Neutrophil (primary cell): ENCODE measurements around the gene ZFYVE16.

Source experiments
- H3K27ac ChIP-seq: fragments of 200-600 bp; sonication (generic); 2 replicates; pipeline ENCODE4 v1.5.1; 2016; ENCODE audit warnings: mild to moderate bottlenecking, moderate library complexity
- H3K27me3 ChIP-seq: fragments of 200-600 bp; sonication (generic); 2 replicates; pipeline ENCODE4 v1.6.0; 2016; ENCODE audit warnings: mild to moderate bottlenecking
- H3K36me3 ChIP-seq: fragments of 200-600 bp; sonication (generic); 2 replicates; pipeline ENCODE4 v1.5.1; 2017
- H3K4me1 ChIP-seq, 2 experiments: fragments of 200-600 bp in 1 of 2; sonication (generic) in 1 of 2; 1 replicate in 1 of 2; 2 replicates in 1 of 2; pipeline versions ENCODE4 v1.5.1 to v1.6.1; 2013 to 2016; ENCODE audit warnings: low read depth in 1 of 2, low read length in 1 of 2, mild to moderate bottlenecking in 1 of 2, moderate library complexity in 1 of 2; ENCODE audit not compliant: control insufficient read depth in 1 of 2, insufficient read depth in 1 of 2
- H3K4me3 ChIP-seq, 2 experiments: fragments of 200-600 bp in 1 of 2; sonication (generic) in 1 of 2; 1 replicate in 1 of 2; 2 replicates in 1 of 2; pipeline ENCODE4 v1.5.1; 2013 to 2016; ENCODE audit warnings: low read depth in 1 of 2, low read length in 1 of 2, mild to moderate bottlenecking in 1 of 2, moderate library complexity in 1 of 2
- H3K9me3 ChIP-seq: fragments of 200-600 bp; sonication (generic); 2 replicates; pipeline ENCODE4 v1.5.1; 2016
- CTCF ChIP-seq: fragments of 200-600 bp; sonication (generic); IDR thresholded peaks from 2 replicates; pipeline ENCODE4 v1.5.1; 2016; ENCODE audit warnings: antibody characterized with exemption

Gene ZFYVE16

DNA sequence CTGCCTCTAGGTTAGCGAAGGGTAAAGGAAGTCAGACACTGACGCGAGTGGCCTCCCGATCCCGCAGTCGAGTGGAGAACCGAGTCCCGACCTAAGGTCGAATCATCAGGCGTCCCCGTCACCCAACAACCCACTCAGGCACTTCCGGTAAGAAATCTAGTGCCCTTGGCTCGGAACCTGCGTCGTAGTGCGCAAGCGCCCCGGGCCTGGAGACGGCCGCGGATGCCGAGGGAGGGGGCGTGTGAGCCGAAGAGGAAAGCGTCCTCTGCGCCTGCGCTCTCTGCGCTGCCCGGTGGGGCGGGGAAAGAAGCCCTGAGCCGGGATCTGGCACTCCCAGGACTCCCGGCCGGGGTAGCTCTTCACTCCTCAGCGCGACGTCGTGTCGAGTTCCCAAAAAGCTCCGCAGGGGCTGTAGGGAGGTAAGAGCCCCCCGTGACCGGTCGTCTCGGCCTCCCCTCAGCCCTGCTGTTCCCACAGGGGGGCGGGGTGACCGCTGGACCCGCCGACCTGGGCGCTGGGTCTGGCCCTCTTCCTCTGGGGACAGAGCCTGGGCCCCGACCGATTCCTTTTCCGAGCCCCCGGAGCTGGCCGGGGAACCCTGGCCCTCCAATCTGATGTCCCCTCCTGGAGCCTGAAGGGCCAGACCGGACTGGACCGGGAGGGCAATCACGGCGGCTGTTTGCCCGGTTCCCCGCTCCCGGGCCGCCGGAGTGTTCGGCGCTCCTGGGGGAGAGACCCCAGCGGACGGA lies at the start of gene ZFYVE16:
Gene ZFYVE16 (plus strand): TSS at position 330 of the 749 bp plus-strand sequence. CDS start 26,084 bp downstream, outside the sequence.
- H3K27me3 ChIP-seq: no peaks in the 10 kb centered on the region
- H3K36me3 ChIP-seq: peaks cover 3% of the 10 kb centered on the region
- TF ChIP-seq CTCF: peak; percentile 52
- peak within 1 kb of the TSS; percentile 99 for H3K27ac ChIP-seq
- peaks cover 33% of the 10 kb centered on the region in 2 experiments for H3K4me1 ChIP-seq
- peak within 1 kb of the TSS; percentile 94 to 96 for H3K4me3 ChIP-seq
- no peaks in the 10 kb centered on the region for H3K9me3 ChIP-seq

DNA sequence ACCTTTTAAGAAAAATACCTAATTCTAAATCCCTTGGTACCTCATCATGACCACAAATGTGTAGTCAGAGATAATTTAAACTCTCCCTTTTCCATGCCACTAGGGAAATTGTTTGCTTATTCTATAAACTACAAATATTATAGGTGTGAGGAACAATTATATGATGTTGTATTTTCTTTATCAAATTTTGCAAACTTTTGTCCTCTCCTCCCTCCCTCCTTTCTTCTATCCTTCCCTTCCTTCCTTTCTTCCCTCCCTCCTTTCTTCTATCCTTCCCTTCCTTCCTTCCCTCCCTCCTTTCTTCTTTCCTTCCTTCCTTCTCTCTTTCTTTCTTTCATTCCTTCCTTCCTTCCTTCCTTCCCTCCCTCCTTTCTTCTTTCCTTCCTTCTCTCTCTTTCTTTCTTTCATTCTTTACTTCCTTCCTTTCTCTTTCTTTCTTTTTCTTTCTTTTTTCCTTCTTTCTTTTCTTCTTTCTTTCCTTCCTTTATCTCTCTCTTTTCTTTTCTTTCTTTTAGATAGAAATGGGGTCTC lies 46.9 kb upstream of the ZFYVE16 start:
- no peak overlapping the region for H3K4me3 ChIP-seq
- peaks cover 15 to 19% of the 10 kb centered on the region in 2 experiments for H3K4me1 ChIP-seq
- H3K27ac ChIP-seq: no peak overlapping the region

GRCh38 chr5:80364892-80365291 lies 43.0 kb upstream of the ZFYVE16 start:
- no peaks in the 10 kb centered on the region for H3K36me3 ChIP-seq
- TF ChIP-seq CTCF: no peak
- H3K4me3 ChIP-seq: no peak overlapping the region
- peaks cover 21 to 22% of the 10 kb centered on the region in 2 experiments for H3K4me1 ChIP-seq
- H3K27me3 ChIP-seq: no peaks in the 10 kb centered on the region
- H3K9me3 ChIP-seq: no peaks in the 10 kb centered on the region
- H3K27ac ChIP-seq: no peak overlapping the region

More for the DNA sequence above, 46.9 kb upstream of the ZFYVE16 start:
- H3K27me3 ChIP-seq: no peaks in the 10 kb centered on the region
- H3K9me3 ChIP-seq: no peaks in the 10 kb centered on the region
- H3K36me3 ChIP-seq: no peaks in the 10 kb centered on the region
- no peak for TF ChIP-seq CTCF

- TF ChIP-seq CTCF: no peak
- Histone ChIP-seq H3K27me3 (no peaks in the 10 kb centered on the region), H3K36me3 (no peaks in the 10 kb centered on the region), H3K27ac (no peak overlapping the region), H3K4me1 (peaks cover 29 to 33% of the 10 kb centered on the region in 2 experiments), H3K4me3 (no peak overlapping the region), H3K9me3 (no peaks in the 10 kb centered on the region)
Observed at GRCh38 chr5:80368661-80369480, 39.0 kb upstream of the ZFYVE16 start.

DNA sequence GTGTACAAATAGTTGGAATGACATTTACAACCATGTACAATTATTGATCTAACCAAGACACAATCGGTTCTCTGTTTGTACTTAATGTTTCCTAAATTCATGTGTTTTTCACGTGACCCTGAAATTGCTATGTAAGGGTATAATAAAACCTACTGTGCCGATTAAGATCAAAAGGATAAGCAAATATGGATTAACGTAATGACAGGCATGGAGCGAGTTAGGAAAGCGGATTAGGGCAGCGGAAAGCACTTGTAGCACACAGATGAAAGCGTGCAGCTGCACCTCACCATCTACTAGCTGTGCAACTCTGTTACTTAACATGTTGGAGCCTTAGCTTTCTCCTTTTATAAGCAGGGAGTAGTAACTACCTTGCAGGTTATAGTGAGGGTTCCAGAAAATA lies 38.3 kb upstream of the ZFYVE16 start:
- Histone ChIP-seq H3K9me3 (no peaks in the 10 kb centered on the region), H3K4me3 (no peak overlapping the region), H3K4me1 (peaks cover 28 to 30% of the 10 kb centered on the region in 2 experiments), H3K27me3 (no peaks in the 10 kb centered on the region), H3K36me3 (no peaks in the 10 kb centered on the region), H3K27ac (peak overlapping the region; percentile 82)
- no peak for TF ChIP-seq CTCF
